ENCODE data around the gene CPEB3. TPM values are rescaled to one million over a fixed set of nuclear protein-coding genes. Genes with fewer than 3 reads are reported as not detected.

CPEB3 gene
- total and polyA plus RNA-seq, 10 donors: 1.0 to 10.1 (median 7.3) TPM

DNA sequence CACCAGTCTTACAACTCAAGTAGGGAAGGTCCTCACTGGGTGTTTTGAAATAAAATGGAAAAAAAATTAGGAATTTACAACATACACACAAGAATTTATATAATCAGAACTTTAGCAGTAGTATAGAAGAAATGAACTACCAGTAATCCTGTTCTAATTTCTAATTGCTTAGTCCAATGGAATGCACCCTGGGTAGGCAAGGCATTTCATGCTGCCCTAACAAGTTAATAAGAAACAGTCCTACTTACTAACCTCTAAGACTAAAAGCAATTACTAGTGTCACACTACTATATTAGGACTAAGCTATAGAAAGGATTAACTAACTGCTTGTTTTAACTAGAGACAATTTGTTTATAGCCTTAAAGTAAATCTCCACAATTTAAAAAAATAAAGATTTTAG is 209.2 kb downstream of the CPEB3 start:
- no peak overlapping the region for H3K4me3 ChIP-seq
- H3K27ac ChIP-seq: no peak overlapping the region
- intact Hi-C loops (cut with DNase I; ENCODE audit: low total_unique reads): no loop called here
- DNase-seq: no peak
- H3K36me3 ChIP-seq: peaks cover 3 to 58% (median 20%) of the 10 kb centered on the region in 6 donors
- H3K27me3 ChIP-seq (replicated peaks in 1 of 7): no peaks in the 10 kb centered on the region
- H3K9me3 ChIP-seq: no peaks in the 10 kb centered on the region
- TF ChIP-seq POLR2AphosphoS5 (IDR thresholded peaks at IDR 0.05): no peak
- TF ChIP-seq POLR2A (IDR thresholded peaks at IDR 0.05): no peak
- TF ChIP-seq CTCF (IDR thresholded peaks at IDR 0.05 in 8 of 11, conservative IDR thresholded peaks at IDR 0.05 in 3 of 11): no peak
- H3K4me1 ChIP-seq: peaks cover 0 to 10% (median 2%) of the 10 kb centered on the region in 6 donors

DNA sequence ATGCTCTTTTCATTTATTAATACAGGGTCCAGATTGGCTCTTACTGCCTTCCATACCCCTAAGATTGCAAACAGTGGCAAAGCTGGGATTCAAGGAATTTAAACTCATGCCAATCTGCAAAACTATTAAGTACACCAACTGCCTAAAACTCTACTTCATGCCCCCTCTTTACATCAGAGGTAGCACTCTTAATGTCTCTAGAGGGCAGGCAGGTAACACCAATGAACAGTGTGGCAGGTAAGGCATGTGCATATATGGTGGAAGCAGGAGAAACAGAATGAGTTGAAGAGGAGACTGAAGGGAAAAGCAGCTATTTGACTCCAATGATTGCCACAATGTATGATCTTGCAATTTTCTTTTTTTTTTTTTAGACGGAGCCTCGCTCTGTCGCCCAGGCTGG is 210.6 kb downstream of the CPEB3 start:
- peaks cover 3 to 70% (median 20%) of the 10 kb centered on the region in 6 donors for H3K36me3 ChIP-seq
- TF ChIP-seq CTCF (IDR thresholded peaks at IDR 0.05 in 8 of 11, conservative IDR thresholded peaks at IDR 0.05 in 3 of 11) (no peak), POLR2A (IDR thresholded peaks at IDR 0.05) (no peak), POLR2AphosphoS5 (IDR thresholded peaks at IDR 0.05) (no peak)
- 91 to 100% (median 100%) methylated on average over 3 of the region's 3 CpGs for WGBS, 5 donors
- DNase-seq: no peak
- H3K4me1 ChIP-seq: peaks cover 0 to 10% (median 2%) of the 10 kb centered on the region in 6 donors
- no peak overlapping the region for H3K27ac ChIP-seq
- H3K9me3 ChIP-seq: no peaks in the 10 kb centered on the region
- no peak overlapping the region for H3K4me3 ChIP-seq
- H3K27me3 ChIP-seq (replicated peaks in 1 of 7): no peaks in the 10 kb centered on the region
- intact Hi-C loops (cut with DNase I; ENCODE audit: low total_unique reads): no loop called here

- WGBS, 5 donors: 91 to 98% (median 97%) methylated on average over 6 of the region's 6 CpGs
- intact Hi-C loops (cut with DNase I; ENCODE audit: low total_unique reads): no loop called here
- DNase-seq: no peak
- no peaks in the 10 kb centered on the region for H3K9me3 ChIP-seq
- peaks cover 3 to 79% (median 20%) of the 10 kb centered on the region in 6 donors for H3K36me3 ChIP-seq
- no peak overlapping the region for H3K27ac ChIP-seq
- TF ChIP-seq POLR2A (IDR thresholded peaks at IDR 0.05): no peak
- TF ChIP-seq CTCF (IDR thresholded peaks at IDR 0.05 in 8 of 11, conservative IDR thresholded peaks at IDR 0.05 in 3 of 11): no peak
- TF ChIP-seq POLR2AphosphoS5 (IDR thresholded peaks at IDR 0.05): no peak
- no peak overlapping the region for H3K4me3 ChIP-seq
- peaks cover 0 to 18% (median 2%) of the 10 kb centered on the region in 6 donors for H3K4me1 ChIP-seq
- no peaks in the 10 kb centered on the region for H3K27me3 ChIP-seq (replicated peaks in 1 of 7)
Measured at GRCh38 chr10:92079003-92079402, 211.9 kb downstream of the CPEB3 start.

DNA sequence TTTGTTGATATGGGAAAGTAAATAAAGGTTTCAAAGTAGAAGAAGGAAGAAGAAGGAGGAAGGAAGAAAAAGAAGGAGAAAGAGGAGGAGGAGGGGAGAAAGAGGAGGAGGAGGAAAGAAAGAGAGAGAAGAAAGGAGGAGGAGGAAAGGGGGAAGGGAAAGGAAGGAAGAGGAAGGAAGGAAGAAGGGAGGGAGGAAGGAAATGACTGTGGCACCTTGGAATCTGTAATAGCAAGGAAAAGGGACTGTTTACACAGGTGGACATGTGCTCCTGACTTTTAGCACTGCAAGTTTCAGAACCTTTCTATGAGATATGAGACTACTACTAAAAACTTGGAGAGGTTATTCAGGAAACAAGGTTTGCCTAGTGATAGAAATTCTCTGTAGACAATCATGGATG is 214.2 kb downstream of the CPEB3 start:
- Histone ChIP-seq H3K4me3 (no peak overlapping the region), H3K27me3 (replicated peaks in 1 of 7) (no peaks in the 10 kb centered on the region), H3K27ac (no peak overlapping the region), H3K36me3 (peaks cover 3 to 71% (median 20%) of the 10 kb centered on the region in 6 donors), H3K9me3 (no peaks in the 10 kb centered on the region), H3K4me1 (peaks cover 0 to 9% (median 0%) of the 10 kb centered on the region in 6 donors)
- intact Hi-C loops (cut with DNase I; ENCODE audit: low total_unique reads): no loop called here
- TF ChIP-seq CTCF (IDR thresholded peaks at IDR 0.05 in 8 of 11, conservative IDR thresholded peaks at IDR 0.05 in 3 of 11): no peak
- TF ChIP-seq POLR2AphosphoS5 (IDR thresholded peaks at IDR 0.05): no peak
- no peak for TF ChIP-seq POLR2A (IDR thresholded peaks at IDR 0.05)
- no peak for DNase-seq
